Upper lobe of left lung (tissue), 6 donors: ENCODE results near the gene CNTNAP2. TPM values are rescaled to one million over a fixed set of nuclear protein-coding genes. Genes with fewer than 3 reads are reported as not detected.

Experiments
- ATAC-seq, 2 donors: fragments of 200-7000 bp; cut with Tn5 transposase; one replicate each; pipeline ENCODE4 v1.9.1; 2022; ENCODE audit warnings: mild to moderate bottlenecking in 2 of 2, moderate library complexity in 2 of 2; ENCODE audit not compliant: low FRiP score in 2 of 2
- DNase-seq, 2 donors: peaks; one replicate each; pipeline ENCODE4 v3.0.0-alpha.2; 2019 to 2020
- H3K27ac ChIP-seq, 4 donors: fragments of 200-600 bp; sonication (generic); one replicate each; pipeline ENCODE4 v1.5.1; 2016 to 2019
- H3K27me3 ChIP-seq, 4 donors: fragments of 200-600 bp; sonication (generic); one replicate each; pipeline ENCODE4 v1.5.1; 2017 to 2019
- H3K36me3 ChIP-seq, 4 donors: fragments of 200-600 bp; sonication (generic); one replicate each; pipeline ENCODE4 v1.5.1; 2016 to 2019
- H3K4me1 ChIP-seq, 4 donors: fragments of 200-600 bp; sonication (generic); one replicate each; pipeline ENCODE4 v1.5.1; 2018 to 2019
- H3K4me3 ChIP-seq, 4 donors: fragments of 200-600 bp; sonication (generic); one replicate each; pipeline ENCODE4 v1.5.1; 2017 to 2019; ENCODE audit warnings: mild to moderate bottlenecking in 2 of 4, moderate library complexity in 1 of 4
- H3K9me3 ChIP-seq, 4 donors: fragments of 200-600 bp; sonication (generic); one replicate each; pipeline ENCODE4 v1.5.1; 2018 to 2019
- CTCF ChIP-seq, 6 experiments: fragments of 450-650 bp in 4 of 6; fragments of 200-600 bp in 2 of 6; sonication (generic) in 2 of 6; IDR thresholded peaks; one replicate each; pipeline ENCODE4 v1.5.1; 2016 to 2019; ENCODE audit warnings: antibody characterized with exemption in 6 of 6
- EP300 ChIP-seq, 4 donors: sonication (generic); formaldehyde crosslinking; IDR thresholded peaks; one replicate each; pipeline ENCODE4 v1.5.1; 2017; ENCODE audit warnings: antibody characterized with exemption in 4 of 4, control low read depth in 2 of 4
- POLR2A ChIP-seq, 4 donors: fragments of 450-650 bp; IDR thresholded peaks; one replicate each; pipeline ENCODE4 v1.5.1; 2016 to 2017; ENCODE audit warnings: antibody characterized with exemption in 4 of 4, mild to moderate bottlenecking in 2 of 4
- POLR2AphosphoS5 ChIP-seq, 2 donors: sonication (generic); formaldehyde crosslinking; IDR thresholded peaks; one replicate each; pipeline ENCODE4 v1.5.1; 2017; ENCODE audit warnings: antibody characterized with exemption in 2 of 2
- WGBS, 2 donors: methylation state at CpG; one replicate each; pipeline ENCODE4 v1.1.5; 2017 to 2018; 5-methylcytosine and 5-hydroxymethylcytosine counted together
- total RNA-seq, 6 donors: library from RNA; depleted of rRNA in 4 of 6; stranded (reverse); fragments of >200 nt in 4 of 6; gene quantifications; one replicate each; pipeline versions ENCODE4 v1.1.0 to v1.2.1, GENCODE V29; 2016 to 2021
- donor health status: DM: no; HTN: no; CAD: no; lungs with moderate emphysema.
- donor health status: DM: no; HTN: yes; CAD: no; lungs with severe emphysema.

Gene CNTNAP2
- total RNA-seq, 6 donors from 2014 or later, result 0.06 to 1.0 (median 0.37) TPM

- TF ChIP-seq EP300 (IDR thresholded peaks at IDR 0.05), result no peak
- no peak for TF ChIP-seq POLR2A (IDR thresholded peaks at IDR 0.05)
- TF ChIP-seq POLR2AphosphoS5 (IDR thresholded peaks at IDR 0.05), result no peak
- TF ChIP-seq CTCF (IDR thresholded peaks at IDR 0.05), result no peak
- Histone ChIP-seq H3K27ac (no peak overlapping the region), H3K4me1 (no peaks in the 10 kb centered on the region), H3K36me3 (no peaks in the 10 kb centered on the region), H3K4me3 (no peak overlapping the region), H3K27me3 (no peaks in the 10 kb centered on the region), H3K9me3 (no peaks in the 10 kb centered on the region)
- 80 to 81% methylated on average over 6 of the region's 6 CpGs for WGBS, 2 donors
- DNase-seq, result no peak
- no peak for ATAC-seq
Measured at GRCh38 chr7:147639037-147639436, 1522.4 kb downstream of the CNTNAP2 start.

- TF ChIP-seq CTCF (IDR thresholded peaks at IDR 0.05), result no peak
- TF ChIP-seq POLR2A (IDR thresholded peaks at IDR 0.05), result no peak
- TF ChIP-seq EP300 (IDR thresholded peaks at IDR 0.05), result no peak
- TF ChIP-seq POLR2AphosphoS5 (IDR thresholded peaks at IDR 0.05), result no peak
- DNase-seq, result no peak
- no peak overlapping the region for H3K27ac ChIP-seq
- H3K27me3 ChIP-seq, result no peaks in the 10 kb centered on the region
- no peak overlapping the region for H3K4me3 ChIP-seq
- 62 to 76% methylated on average over 3 of the region's 3 CpGs for WGBS, 2 donors
- no peaks in the 10 kb centered on the region for H3K9me3 ChIP-seq
- no peaks in the 10 kb centered on the region for H3K36me3 ChIP-seq
- ATAC-seq, result no peak
- no peaks in the 10 kb centered on the region for H3K4me1 ChIP-seq
Measured at GRCh38 chr7:147639751-147640150, 1523.2 kb downstream of the CNTNAP2 start.

GRCh38 chr7:147640821-147641220 lies 1524.2 kb downstream of the CNTNAP2 start:
- no peak overlapping the region for H3K27ac ChIP-seq
- DNase-seq, result no peak
- no peak overlapping the region for H3K4me3 ChIP-seq
- no peaks in the 10 kb centered on the region for H3K27me3 ChIP-seq
- H3K36me3 ChIP-seq, result no peaks in the 10 kb centered on the region
- no peaks in the 10 kb centered on the region for H3K9me3 ChIP-seq
- WGBS, 2 donors, result 88 to 91% methylated on average over 9 of the region's 9 CpGs
- TF ChIP-seq POLR2A (IDR thresholded peaks at IDR 0.05) (no peak), CTCF (IDR thresholded peaks at IDR 0.05) (no peak)
- no peak for ATAC-seq
- no peaks in the 10 kb centered on the region for H3K4me1 ChIP-seq

- TF ChIP-seq POLR2AphosphoS5 (IDR thresholded peaks at IDR 0.05), result no peak
- no peak for TF ChIP-seq CTCF (IDR thresholded peaks at IDR 0.05)
- no peak for TF ChIP-seq POLR2A (IDR thresholded peaks at IDR 0.05)
- no peak for TF ChIP-seq EP300 (IDR thresholded peaks at IDR 0.05)
- no peak overlapping the region for H3K4me3 ChIP-seq
- 79 to 87% methylated on average over 4 of the region's 4 CpGs for WGBS, 2 donors
- no peak overlapping the region for H3K27ac ChIP-seq
- DNase-seq (no peak), ATAC-seq (no peak)
- H3K4me1 ChIP-seq, result no peaks in the 10 kb centered on the region
- H3K27me3 ChIP-seq, result no peaks in the 10 kb centered on the region
- H3K9me3 ChIP-seq, result no peaks in the 10 kb centered on the region
- H3K36me3 ChIP-seq, result no peaks in the 10 kb centered on the region
Measured at GRCh38 chr7:147646568-147646967, 1530.0 kb downstream of the CNTNAP2 start.

- no peaks in the 10 kb centered on the region for H3K36me3 ChIP-seq
- H3K27ac ChIP-seq, result no peak overlapping the region
- H3K4me3 ChIP-seq, result no peak overlapping the region
- DNase-seq (no peak), ATAC-seq (no peak)
- H3K9me3 ChIP-seq, result no peaks in the 10 kb centered on the region
- TF ChIP-seq CTCF (IDR thresholded peaks at IDR 0.05), result no peak
- TF ChIP-seq POLR2A (IDR thresholded peaks at IDR 0.05), result no peak
- TF ChIP-seq EP300 (IDR thresholded peaks at IDR 0.05), result no peak
- TF ChIP-seq POLR2AphosphoS5 (IDR thresholded peaks at IDR 0.05), result no peak
- H3K4me1 ChIP-seq, result no peaks in the 10 kb centered on the region
- H3K27me3 ChIP-seq, result no peaks in the 10 kb centered on the region
- WGBS, 2 donors, result 86 to 87% methylated on average over 3 of the region's 3 CpGs
Measured at GRCh38 chr7:147650991-147651390, 1534.4 kb downstream of the CNTNAP2 start.
